ENCODE data around the gene KIAA1755. TPM values are rescaled to one million over a fixed set of nuclear protein-coding genes. Genes with fewer than 3 reads are reported as not detected.
A peak's percentile ranks its signal among the peaks of the same experiment; 100 is the strongest.

KIAA1755 gene
- total RNA-seq, 1 donor from 2014 or later, result 17.8 TPM

DNA sequence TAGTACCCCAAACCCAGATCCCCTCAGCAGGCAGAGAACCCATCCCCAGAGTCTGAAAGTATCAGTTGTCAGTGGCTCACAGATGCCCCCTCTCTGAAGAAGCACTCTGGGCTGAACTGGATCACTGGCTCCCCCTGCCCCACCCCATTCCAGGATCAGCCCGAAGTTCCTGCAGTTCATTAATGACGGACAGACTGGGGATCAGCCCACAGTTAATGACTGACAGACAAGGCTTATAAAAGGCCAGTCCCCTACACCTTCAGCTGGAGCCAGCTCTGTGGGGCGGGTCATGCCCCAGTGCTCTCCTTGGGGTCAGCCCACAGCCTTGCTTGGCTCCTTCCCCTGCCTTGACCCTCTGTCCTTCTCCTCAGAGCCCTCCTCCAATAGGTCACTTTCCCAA is 21.7 kb downstream of the KIAA1755 start:
- Mint-ChIP-seq H3K27me3 (ENCODE audit: low read depth) (no peaks in the 10 kb centered on the region), H3K4me3 (ENCODE audit: unreplicated experiment) (no peak overlapping the region), H3K27ac (ENCODE audit: unreplicated experiment) (no peak overlapping the region), H3K4me1 (ENCODE audit: low read depth) (no peaks in the 10 kb centered on the region), H3K36me3 (ENCODE audit: low read depth) (peaks cover 19% of the 10 kb centered on the region), H3K9me3 (ENCODE audit: low read depth) (peaks cover 5% of the 10 kb centered on the region)
- DNase-seq (ENCODE audit: low spot score), result no peak
- TF ChIP-seq, protein P1, sequence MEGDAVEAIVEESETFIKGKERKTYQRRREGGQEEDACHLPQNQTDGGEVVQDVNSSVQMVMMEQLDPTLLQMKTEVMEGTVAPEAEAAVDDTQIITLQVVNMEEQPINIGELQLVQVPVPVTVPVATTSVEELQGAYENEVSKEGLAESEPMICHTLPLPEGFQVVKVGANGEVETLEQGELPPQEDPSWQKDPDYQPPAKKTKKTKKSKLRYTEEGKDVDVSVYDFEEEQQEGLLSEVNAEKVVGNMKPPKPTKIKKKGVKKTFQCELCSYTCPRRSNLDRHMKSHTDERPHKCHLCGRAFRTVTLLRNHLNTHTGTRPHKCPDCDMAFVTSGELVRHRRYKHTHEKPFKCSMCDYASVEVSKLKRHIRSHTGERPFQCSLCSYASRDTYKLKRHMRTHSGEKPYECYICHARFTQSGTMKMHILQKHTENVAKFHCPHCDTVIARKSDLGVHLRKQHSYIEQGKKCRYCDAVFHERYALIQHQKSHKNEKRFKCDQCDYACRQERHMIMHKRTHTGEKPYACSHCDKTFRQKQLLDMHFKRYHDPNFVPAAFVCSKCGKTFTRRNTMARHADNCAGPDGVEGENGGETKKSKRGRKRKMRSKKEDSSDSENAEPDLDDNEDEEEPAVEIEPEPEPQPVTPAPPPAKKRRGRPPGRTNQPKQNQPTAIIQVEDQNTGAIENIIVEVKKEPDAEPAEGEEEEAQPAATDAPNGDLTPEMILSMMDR (IDR thresholded peaks at IDR 0.05), result no peak

DNA sequence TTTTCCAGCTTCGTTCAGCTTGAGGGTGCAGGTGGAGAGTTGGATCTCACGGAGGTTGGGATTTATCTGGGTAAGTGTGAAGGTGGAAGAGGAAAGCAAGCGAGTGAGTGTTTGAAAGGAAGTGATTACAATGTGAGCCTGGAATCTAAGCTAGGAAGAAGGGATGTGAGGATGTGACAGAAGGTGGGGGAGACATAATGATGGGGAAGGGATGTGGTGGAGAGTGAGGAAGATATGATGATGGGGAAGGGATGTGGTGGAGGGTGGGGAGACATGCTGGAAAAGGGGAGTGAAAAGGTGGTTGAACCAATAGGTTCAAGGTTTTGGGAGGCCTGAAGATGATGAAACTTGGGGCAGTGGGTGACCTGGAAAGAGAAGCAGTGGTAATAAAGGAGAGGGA is 23.2 kb downstream of the KIAA1755 start:
- Mint-ChIP-seq H3K9me3 (ENCODE audit: low read depth) (no peaks in the 10 kb centered on the region), H3K4me1 (ENCODE audit: low read depth) (no peaks in the 10 kb centered on the region), H3K27ac (ENCODE audit: unreplicated experiment) (no peak overlapping the region), H3K36me3 (ENCODE audit: low read depth) (peaks cover 8% of the 10 kb centered on the region), H3K27me3 (ENCODE audit: low read depth) (no peaks in the 10 kb centered on the region), H3K4me3 (ENCODE audit: unreplicated experiment) (no peak overlapping the region)
- TF ChIP-seq, protein P1 (IDR thresholded peaks at IDR 0.05), result no peak
- no peak for DNase-seq (ENCODE audit: low spot score)

DNA sequence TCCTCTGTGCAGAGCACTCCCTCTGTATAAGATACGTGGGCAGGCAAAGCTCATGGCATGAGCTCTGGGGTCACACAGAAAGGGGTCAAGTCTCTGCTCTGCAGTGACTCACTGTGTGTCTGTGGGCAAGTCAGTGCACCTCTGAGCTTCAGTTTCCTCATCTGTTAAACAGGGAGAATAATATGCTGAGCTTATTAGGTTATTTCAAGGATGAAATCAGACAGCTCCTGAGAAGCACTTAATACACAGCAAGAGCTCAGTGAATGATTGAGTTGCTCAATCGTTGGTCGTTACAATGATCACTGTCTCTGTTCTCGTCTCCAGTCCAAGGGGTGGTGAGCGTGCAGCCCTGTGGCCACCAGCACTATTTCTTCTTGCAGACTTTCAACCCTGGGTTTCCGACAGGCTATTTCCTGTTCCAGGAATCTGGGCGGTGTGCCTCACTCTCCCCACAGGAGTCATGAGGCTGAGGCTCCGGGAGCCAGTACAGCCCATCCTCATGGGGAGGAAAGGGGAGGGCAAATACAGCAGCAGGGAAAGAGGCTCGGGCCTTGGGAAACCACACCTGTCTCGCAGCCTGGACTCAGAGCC is 28.9 kb downstream of the KIAA1755 start:
- Mint-ChIP-seq H3K27me3 (ENCODE audit: low read depth) (no peaks in the 10 kb centered on the region), H3K27ac (ENCODE audit: unreplicated experiment) (peak overlapping the region; percentile 41), H3K9me3 (ENCODE audit: low read depth) (no peaks in the 10 kb centered on the region), H3K36me3 (ENCODE audit: low read depth) (peaks cover 3% of the 10 kb centered on the region), H3K4me3 (ENCODE audit: unreplicated experiment) (no peak overlapping the region), H3K4me1 (ENCODE audit: low read depth) (peaks cover 9% of the 10 kb centered on the region)
- TF ChIP-seq, protein P1 (IDR thresholded peaks at IDR 0.05), result no peak
- DNase-seq (ENCODE audit: low spot score), result no peak

DNA sequence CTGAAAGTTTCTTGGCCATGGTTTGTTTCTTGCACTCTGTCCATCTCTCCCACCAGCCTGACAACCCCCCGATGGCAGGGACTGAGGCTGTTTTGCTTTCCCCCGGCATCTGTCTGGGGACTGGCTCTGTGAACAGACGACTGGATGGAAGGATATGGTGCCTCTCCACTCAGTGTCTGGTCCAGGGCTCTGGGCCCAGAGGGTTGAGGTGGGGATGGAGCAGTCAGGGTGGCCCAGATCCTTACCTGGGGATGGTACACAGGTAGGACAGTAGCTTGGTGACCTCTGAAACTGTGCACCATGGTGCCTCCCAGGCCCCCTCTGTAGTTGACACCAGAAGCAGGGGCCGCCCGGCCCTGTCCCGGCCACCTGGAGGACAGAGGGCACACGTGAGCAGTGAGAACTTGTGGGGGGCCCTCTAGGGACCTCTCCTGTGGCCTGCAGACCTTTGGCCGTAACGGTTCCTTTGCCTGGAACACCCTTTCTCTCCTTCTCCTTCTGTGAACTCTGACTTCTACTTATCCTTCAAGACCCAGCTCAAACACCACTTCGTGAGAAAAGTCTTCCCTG is 29.5 kb downstream of the KIAA1755 start:
- Mint-ChIP-seq H3K9me3 (ENCODE audit: low read depth) (no peaks in the 10 kb centered on the region), H3K4me3 (ENCODE audit: unreplicated experiment) (no peak overlapping the region), H3K27me3 (ENCODE audit: low read depth) (no peaks in the 10 kb centered on the region), H3K36me3 (ENCODE audit: low read depth) (peaks cover 3% of the 10 kb centered on the region), H3K27ac (ENCODE audit: unreplicated experiment) (peak overlapping the region; percentile 41), H3K4me1 (ENCODE audit: low read depth) (peaks cover 9% of the 10 kb centered on the region)
- no peak for DNase-seq (ENCODE audit: low spot score)
- TF ChIP-seq, protein P1 (IDR thresholded peaks at IDR 0.05), result no peak

DNA sequence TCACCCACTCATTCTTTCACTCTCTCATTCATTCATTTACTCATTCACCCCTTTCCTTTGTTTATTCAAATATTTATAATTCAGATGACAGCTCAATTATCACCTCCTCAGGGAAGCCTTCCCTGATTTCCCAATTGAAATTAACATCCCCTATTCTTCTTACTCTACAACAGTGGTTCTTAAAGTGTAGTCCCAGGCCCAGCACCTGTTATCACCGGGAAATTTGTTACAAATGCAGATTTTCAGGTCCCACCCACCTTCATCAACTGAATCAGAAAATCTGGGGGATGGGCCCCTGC is 30.3 kb downstream of the KIAA1755 start:
- H3K4me1 Mint-ChIP-seq (ENCODE audit: low read depth), result peaks cover 9% of the 10 kb centered on the region

More for the DNA sequence above, 30.3 kb downstream of the KIAA1755 start:
- Mint-ChIP-seq H3K9me3 (ENCODE audit: low read depth) (no peaks in the 10 kb centered on the region), H3K27ac (ENCODE audit: unreplicated experiment) (no peak overlapping the region), H3K4me3 (ENCODE audit: unreplicated experiment) (no peak overlapping the region), H3K27me3 (ENCODE audit: low read depth) (no peaks in the 10 kb centered on the region), H3K36me3 (ENCODE audit: low read depth) (peaks cover 3% of the 10 kb centered on the region)
- DNase-seq (ENCODE audit: low spot score), result no peak
- TF ChIP-seq, protein P1 (IDR thresholded peaks at IDR 0.05), result no peak

Measured in chondrocyte (in vitro differentiated cells).